HG02571 (cell line): ENCODE data around the gene LRIT2.
"Not testable (repeated sequence)": the region's sequence is repeated elsewhere in the genome, so short reads cannot be mapped to it uniquely, and the experiment has no call there.

Source experiments
- ATAC-seq: cut with Tn5 transposase; IDR thresholded peaks from one replicate; pipeline ENCODE4 v1.9.1; 2021; ENCODE audit warnings: mild to moderate bottlenecking, moderate library complexity; ENCODE audit not compliant: unreplicated experiment

The LRIT2 gene

DNA sequence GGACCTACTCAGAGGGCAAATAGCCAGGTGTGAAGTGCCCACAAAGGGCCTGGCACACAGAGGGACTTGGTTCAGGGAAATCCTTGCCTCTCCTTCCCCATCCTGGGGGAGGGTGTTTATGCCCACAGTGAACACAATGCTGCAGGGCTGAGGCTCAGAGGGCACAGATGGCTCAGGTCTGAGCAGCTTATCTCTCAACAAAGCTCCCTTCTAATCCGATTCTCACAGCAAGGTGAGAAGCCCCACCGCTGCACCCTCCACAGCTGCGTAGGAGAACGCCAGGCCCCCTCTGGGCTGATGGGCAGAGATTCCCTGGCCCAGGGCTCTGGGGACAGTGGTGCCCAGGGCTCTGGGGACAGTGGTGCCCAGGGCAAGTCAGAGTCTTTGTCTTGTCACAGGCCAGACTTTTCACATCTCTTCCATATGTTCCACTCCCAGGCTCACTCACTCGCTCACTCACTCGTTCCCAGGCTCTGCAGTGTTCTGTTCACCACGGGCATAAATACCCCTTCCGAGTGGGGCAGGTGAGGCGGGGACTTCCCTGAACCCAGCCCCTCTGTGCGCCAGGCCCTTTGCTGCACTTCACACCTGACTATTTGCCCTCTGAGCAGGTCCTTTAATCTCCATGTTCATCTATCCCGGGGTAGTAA lies 39.7 kb downstream of the LRIT2 start:
- no peak for ATAC-seq

DNA sequence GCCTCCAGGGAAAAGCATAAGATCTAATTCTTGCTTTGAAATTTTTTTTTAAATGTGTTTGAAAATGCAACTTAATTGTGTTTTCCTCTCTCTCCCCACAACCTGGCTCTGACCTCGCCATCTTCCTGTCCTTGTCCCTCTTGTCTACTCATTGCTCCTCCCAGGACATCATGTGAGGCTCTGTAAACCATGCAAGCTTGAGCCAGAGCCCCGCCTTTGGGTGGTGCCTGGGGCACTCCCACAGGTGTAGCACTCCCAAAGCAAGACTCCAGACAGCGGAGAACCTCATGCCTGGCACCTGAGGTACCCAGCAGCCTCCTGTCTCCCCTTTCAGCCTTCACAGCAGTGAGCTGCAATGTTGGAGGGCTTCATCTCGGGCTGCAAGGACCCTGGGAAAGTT lies 40.8 kb downstream of the LRIT2 start:
- no peak for ATAC-seq

DNA sequence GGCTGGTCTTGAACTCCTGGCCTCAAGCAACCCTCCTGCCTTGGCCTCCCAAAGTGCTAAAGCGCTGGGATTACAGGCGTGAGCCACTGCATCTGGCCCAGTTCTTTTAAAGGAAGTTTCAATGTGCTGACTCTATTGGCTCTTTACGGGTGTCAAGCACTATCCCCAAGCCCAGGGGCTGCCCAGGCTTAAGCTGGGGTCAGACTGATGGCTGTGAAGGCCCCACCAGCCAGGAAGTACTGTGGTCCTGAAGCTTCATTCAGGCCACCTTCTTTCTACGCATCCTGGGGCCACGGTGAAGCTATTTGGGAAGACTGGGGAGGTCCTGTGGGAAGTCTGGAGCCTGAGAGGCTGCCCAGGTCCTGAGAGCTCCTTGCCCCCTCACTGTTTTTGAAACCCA lies 43.7 kb downstream of the LRIT2 start:
- ATAC-seq = no peak

DNA sequence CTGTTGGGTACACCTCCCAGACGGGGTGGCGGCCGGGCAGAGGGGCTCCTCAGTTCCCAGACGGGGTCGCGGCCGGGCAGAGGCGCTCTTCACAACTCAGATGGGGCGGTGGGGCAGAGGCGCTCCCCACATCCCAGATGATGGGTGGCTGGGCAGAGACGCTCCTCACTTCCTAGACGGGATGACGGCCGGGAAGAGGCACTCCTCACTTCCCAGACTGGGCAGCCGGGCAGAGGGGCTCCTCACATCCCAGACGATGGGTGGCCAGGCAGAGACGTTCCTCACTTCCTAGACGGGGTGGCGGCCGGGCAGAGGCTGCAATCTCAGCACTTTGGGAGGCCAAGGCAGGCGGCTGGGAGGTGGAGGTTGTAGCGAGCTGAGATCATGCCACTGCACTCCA lies 45.0 kb downstream of the LRIT2 start:
- not testable (repeated sequence) for ATAC-seq

DNA sequence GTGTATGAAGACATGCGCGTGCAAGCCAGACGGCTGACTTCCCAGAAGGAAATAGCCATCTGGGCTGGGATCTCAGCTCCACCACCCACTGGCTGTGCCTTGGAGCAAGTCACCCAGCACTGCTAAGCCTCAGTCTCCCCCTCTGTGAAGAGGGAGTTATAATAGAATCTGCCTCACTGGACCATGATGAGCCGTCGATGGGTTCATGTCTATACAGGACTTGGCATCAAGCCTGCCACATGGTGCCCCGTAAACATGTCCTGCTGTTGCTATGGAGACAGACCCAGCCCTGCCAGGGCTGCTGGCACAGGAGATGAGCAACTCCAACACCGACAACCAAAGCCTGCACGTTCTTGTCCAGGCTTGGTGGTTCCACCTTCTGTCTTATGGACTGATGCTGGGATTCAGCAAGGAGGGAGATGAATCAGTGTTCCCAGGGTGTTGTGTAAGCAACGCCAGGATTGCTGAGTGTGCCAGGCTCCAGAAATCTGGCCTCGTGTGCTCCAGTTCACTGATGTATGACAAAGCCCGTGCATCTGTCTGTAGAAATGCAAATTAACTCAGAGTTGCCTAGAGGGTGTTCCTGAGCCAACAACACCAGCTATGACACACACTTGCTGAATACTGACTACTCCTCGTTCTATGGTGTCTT lies 46.2 kb downstream of the LRIT2 start:
- ATAC-seq = peak; percentile 97

DNA sequence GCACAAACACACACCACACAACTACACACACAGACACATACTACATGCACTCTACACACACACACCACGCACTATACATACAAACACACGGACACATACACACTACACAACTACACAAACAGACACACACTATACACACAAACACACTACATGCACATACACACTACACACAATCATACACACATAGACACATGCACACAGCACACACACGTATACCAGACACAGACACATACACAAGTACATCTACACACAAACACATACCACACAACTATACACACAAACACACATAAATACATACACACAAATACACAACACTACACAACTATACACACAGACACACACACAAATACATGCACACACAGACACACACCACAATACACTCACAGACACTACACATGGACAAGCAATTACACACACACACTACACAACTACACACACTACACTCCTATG lies 47.2 kb downstream of the LRIT2 start:
- ATAC-seq = no peak

DNA sequence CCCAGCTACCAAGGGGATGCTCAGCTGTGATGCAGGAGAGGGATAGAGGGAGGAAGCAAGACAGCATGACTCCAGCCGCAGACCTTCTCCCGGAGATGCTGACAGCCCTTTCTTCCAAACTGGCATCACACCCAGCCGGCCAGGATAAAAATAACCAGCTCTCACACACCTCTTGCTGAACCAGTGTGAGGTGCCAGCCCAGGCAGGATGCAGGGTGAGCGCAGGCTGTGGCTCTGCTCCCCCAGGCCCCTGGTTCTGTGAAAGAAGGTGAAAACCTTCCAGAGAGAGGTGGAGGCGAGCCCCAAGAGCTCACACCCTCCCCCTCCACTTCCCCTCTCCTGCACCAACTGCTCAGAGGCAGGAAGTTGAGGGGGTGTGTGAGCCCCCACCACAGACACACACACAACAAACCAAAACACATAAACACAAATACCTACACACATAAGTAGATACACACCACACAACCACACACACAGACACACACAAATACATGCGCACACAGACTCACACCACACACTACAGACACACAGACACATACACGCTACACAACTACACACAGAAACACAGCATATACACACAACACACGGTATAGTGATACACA lies 47.7 kb downstream of the LRIT2 start:
- no peak for ATAC-seq

DNA sequence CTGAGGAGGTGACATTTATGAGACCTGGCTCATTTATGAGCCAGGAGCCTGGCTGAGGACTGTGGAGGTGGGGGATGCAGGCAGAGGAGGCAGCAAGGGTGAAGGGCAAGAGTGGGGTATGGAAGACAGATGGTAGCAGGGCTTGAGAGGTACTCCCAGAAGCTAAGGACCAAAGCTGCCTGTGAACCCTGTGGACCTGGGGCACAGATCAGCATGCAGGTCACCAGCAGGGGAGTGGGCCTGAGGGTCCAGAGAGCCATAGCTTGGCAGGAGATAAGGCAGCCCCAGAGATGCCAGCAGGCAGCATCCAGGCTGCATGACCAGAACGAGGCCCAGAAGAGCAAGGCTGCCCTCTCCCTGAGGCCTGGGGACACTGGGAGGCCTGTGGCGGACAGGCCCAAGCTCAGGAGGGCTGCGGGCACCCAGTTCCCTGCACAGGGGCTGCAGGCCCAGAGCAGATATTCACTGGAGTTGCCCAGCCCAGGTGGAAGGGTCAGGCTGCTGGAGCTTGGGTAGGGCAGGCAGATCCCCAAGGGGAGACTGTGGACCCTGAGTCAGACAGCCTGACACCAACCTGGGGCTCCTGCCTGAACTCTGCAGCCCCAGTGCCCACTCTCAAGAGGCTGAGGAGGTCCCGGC lies 48.4 kb downstream of the LRIT2 start:
- ATAC-seq = no peak

DNA sequence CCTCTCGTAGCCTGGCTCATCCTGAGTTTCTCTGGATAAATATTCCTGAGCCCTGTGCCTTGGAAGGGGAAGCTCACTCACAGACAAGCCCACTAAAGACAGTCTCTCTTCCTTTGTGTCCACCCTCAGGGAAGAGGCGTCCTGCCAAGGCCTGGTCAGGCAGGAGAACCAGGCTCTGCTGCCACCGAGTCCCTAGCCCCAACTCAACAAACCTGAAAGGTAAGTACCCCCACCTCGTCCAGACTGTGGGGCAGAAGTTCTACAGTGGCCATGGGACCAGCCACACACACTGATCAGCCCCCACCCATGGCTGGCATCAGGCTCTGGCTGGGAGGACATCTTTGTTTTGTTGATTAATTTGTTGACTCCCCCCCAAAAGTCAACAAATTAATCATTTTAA lies 49.0 kb downstream of the LRIT2 start:
- no peak for ATAC-seq

DNA sequence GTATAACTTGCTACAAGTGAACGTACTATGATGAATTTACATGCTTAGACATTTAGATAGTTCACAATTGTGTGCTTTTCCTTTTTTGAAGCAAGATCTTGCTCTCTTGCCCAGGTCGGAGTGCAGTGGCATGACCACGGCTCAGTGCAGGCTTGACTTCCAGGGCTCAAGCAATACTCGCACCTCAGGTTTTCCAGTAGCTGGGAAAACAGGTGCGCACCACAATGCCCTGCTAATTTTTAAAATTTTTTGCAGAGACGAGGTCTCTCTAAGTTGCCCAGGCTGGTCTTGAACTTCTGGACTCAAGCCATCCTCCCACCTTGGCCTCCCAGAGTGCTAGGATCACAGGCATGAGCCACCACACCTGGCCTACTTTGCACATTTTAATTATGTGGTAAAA lies 49.9 kb downstream of the LRIT2 start:
- no peak for ATAC-seq

DNA sequence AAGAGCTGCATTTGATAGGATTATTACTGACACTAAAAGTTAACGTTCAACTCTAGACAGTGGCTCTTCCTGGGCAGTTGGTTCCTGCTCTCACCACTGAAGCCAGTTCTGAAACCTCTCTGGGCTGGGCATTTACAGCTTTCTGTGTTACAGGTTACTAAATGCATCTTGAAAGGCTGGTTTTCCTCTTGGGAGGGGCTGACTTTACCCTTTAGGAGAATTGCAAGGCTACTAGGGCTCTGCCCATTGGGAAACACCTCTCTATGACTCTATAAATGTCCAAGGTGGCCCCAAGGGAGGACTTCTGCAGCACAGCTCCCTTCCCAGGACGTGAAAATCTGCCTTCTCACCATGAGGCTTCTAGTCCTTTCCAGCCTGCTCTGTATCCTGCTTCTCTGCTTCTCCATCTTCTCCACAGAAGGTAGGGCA lies 51.8 kb downstream of the LRIT2 start, which contains the start of gene GPR15LG:
Gene GPR15LG, plus strand, starts transcription at position 301 of the 429 bp plus-strand sequence. Its CDS starts 51 bp downstream, at position 352.
- ATAC-seq = no peak

DNA sequence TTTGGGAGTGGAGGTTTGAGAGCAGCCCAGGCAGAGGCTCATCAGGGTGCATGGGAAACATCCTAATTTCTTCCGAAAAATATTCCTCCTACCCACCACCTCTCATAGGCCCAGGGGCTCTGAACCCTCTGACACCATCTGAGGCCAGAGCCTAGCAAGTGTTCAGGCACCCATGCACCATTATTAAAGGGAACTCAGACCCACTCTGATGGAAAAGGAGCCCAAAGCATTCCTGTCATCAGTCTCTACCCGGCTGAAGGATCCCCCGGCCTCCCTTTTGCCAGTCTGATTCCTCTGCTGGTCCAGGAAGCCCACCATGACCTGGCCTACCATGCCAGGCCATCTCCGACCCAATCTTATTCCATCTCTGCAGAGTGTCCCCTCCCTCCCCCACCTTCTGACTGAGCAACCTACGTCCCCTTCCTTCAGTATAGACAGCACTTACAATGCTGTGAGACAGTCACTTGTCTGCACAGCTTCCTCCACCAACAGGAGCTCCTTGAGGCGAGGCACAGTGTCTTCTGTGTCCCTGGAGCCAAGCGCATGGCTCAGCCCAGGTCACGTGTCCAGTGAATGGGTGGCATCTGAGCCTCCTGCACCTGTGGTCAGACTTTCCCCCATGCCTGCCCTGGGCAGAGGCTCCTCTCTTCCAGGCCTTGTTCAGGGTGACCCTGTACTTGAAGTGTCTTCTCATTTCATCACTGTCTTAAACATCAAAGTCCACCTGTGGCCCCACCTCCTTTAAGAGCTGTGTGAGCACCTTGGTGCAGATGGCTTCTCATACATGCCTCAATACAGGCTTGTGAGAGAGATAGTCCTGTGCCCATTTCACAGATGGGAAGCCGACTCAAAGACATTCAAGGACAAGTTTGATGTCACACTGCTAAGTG lies 52.6 kb downstream of the LRIT2 start:
- peak; percentile 52 for ATAC-seq

DNA sequence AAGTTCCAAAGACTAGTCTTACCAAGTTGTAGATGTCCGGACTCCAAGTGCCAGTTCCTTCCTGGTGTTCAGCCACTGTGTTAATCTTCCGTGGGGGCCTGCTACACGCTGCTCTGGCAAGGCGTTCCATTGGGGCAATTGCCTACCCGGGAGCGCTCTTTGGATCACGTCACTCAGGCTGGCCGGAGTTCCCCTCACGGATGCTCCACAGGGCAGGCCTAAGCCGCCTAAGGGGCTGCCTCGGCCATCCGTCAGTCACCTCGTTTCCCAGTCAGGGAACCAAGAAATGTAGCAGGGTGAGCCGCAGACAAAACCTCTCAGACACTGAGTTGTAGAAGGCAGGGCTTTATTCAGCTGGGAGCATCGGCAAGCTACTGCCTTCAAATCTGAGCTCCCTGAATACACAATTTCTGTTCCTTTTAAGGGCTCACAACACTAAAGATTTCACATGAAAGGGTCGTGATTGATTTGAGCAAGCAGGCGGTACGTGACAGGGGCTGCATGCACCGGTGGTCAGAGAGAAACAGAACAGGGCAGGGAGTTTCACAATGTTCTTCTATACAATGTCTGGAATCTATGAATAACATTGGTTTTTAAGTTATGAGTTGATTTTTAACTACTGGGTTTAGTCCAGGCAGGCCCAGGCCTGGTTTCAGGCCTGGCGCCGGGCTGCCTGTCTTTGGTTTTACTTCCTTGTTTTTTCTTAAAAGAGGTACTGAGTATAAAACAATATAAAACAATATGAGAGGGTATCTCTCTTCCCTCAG lies 53.5 kb downstream of the LRIT2 start:
- ATAC-seq = peak; percentile 38

DNA sequence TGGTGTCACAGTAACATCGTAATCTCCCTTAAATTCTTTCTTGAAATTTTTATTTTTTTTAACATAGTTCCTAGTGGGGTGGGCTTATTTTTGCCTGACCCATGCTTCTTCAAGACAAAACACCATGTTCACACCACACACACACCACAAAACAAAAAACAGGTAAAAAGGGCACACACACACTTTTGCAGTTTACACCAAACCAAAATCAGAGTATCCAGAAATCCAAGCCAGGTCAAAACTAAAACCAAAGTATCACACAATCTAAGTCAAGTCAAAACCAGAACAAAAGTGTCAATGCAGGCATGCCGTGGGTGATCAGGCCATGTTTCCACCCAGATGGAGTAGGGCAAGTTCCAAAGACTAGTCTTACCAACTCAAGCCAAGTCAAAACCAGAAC lies 54.1 kb downstream of the LRIT2 start:
- ATAC-seq = not testable (repeated sequence)
